ENCODE results near the gene RPL27A.
A peak's percentile ranks its signal among the peaks of the same experiment; 100 is the strongest.

RPL27A gene

DNA sequence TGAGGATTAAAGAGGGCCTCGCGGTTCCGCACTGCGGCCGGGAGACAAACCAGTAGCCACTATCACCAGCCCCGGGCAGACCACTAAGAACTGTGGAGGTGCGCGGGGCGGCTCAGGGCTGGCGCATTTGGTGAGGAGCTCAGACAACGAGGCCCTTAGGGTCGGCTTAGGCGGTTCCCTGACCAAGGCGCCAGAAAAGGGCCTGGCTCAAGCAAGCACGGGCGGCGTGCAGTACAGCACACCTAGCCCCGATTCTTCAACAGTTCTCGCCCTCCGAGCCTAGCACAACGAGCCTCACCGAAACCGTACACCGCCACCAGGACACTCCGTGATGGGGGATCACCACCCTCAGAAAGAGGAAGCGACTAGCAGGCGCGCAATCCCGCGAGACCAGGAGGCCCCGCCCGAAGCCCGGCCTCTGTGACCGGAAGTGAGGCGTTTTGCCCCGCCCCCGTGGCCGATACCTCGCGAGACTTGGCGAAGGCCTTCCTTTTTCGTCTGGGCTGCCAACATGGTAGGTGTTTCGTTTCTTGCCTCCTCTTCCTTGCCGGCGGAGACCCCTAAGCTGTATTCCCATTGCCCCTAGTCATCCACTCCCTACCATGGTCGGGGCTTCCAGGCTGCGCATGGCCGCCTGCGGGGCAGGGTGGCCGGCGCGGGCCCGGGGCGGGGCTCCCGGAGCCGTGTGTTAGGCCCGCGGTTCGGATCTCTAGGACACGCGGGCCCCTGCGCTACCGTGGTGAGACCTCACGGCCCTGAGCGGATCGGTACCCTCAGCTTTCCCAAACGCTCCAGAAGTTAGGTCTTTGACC, at the start of gene RPL27A, which contains the start of gene TRIM66:
RPL27A (plus strand) TSS at position 490 of the 812 bp plus-strand sequence; CDS start at position 512, 22 bp downstream.
TRIM66 (minus strand) TSS at position 363 of the 812 bp plus-strand sequence. CDS start 10,391 bp downstream, outside the sequence.
- Histone ChIP-seq H3K4me3 (replicated peaks; ENCODE audit: low read depth, low read length) (peak within 1 kb of the TSS; percentile 98), H3K36me3 (ENCODE audit: control insufficient read depth, insufficient read depth, low read length) (peaks cover 22% of the 10 kb centered on the region), H3K27me3 (replicated peaks; ENCODE audit: control insufficient read depth, insufficient read depth, low read length) (no peaks in the 10 kb centered on the region)
- peak; percentile 98 for DNase-seq (ENCODE audit: extremely low read depth, insufficient read length)
- no peak for TF ChIP-seq CTCF (IDR thresholded peaks at IDR 0.05; ENCODE audit: insufficient read depth, low read length, poor library complexity, severe bottlenecking)

GRCh38 chr11:8634498-8634897, 48.1 kb upstream of the RPL27A start:
- H3K36me3 ChIP-seq (ENCODE audit: control insufficient read depth, insufficient read depth, low read length), result peaks cover 7% of the 10 kb centered on the region
- TF ChIP-seq CTCF (IDR thresholded peaks at IDR 0.05; ENCODE audit: insufficient read depth, low read length, poor library complexity, severe bottlenecking), result no peak
- H3K27me3 ChIP-seq (replicated peaks; ENCODE audit: control insufficient read depth, insufficient read depth, low read length), result no peaks in the 10 kb centered on the region
- H3K4me3 ChIP-seq (replicated peaks; ENCODE audit: low read depth, low read length), result no peak overlapping the region
- no peak for DNase-seq (ENCODE audit: extremely low read depth, insufficient read length)

GRCh38 chr11:8636127-8636526, 46.5 kb upstream of the RPL27A start:
- no peak for DNase-seq (ENCODE audit: extremely low read depth, insufficient read length)
- no peak for TF ChIP-seq CTCF (IDR thresholded peaks at IDR 0.05; ENCODE audit: insufficient read depth, low read length, poor library complexity, severe bottlenecking)
- peaks cover 15% of the 10 kb centered on the region for H3K36me3 ChIP-seq (ENCODE audit: control insufficient read depth, insufficient read depth, low read length)
- no peaks in the 10 kb centered on the region for H3K27me3 ChIP-seq (replicated peaks; ENCODE audit: control insufficient read depth, insufficient read depth, low read length)
- no peak overlapping the region for H3K4me3 ChIP-seq (replicated peaks; ENCODE audit: low read depth, low read length)

- Histone ChIP-seq H3K27me3 (replicated peaks; ENCODE audit: control insufficient read depth, insufficient read depth, low read length) (no peaks in the 10 kb centered on the region), H3K36me3 (ENCODE audit: control insufficient read depth, insufficient read depth, low read length) (peaks cover 17% of the 10 kb centered on the region), H3K4me3 (replicated peaks; ENCODE audit: low read depth, low read length) (no peak overlapping the region)
- no peak for TF ChIP-seq CTCF (IDR thresholded peaks at IDR 0.05; ENCODE audit: insufficient read depth, low read length, poor library complexity, severe bottlenecking)
- no peak for DNase-seq (ENCODE audit: extremely low read depth, insufficient read length)
Observed at GRCh38 chr11:8638300-8638699, 44.3 kb upstream of the RPL27A start.

DNA sequence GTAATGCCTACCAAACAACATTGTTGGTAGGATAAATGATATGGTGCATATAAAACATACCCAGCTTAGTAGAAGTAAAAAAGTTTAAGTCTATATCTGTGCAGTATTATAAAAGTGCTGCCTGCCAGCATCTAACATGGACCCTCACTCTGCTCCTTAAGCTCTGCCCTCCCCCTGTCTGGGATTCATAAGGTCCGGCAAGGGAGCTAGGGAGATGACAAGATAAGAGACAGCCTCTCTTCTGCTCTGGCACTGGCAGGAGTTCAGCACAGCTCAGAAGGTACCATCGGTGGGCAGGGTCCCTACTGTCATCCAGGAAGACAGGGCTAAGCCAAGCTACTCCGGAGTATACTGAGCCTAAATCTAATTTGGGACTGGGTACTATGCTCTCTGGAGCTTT, 42.9 kb upstream of the RPL27A start:
- no peak for DNase-seq (ENCODE audit: extremely low read depth, insufficient read length)
- Histone ChIP-seq H3K27me3 (replicated peaks; ENCODE audit: control insufficient read depth, insufficient read depth, low read length) (no peaks in the 10 kb centered on the region), H3K4me3 (replicated peaks; ENCODE audit: low read depth, low read length) (no peak overlapping the region), H3K36me3 (ENCODE audit: control insufficient read depth, insufficient read depth, low read length) (peaks cover 18% of the 10 kb centered on the region)
- no peak for TF ChIP-seq CTCF (IDR thresholded peaks at IDR 0.05; ENCODE audit: insufficient read depth, low read length, poor library complexity, severe bottlenecking)

Data from GM06990 (cell line).